ENCODE measurements around the gene ABHD4. TPM values are rescaled to one million over a fixed set of nuclear protein-coding genes. Genes with fewer than 3 reads are reported as not detected.
"Not testable (repeated sequence)": the region's sequence is repeated elsewhere in the genome, so short reads cannot be mapped to it uniquely, and the experiment has no call there.

Gene ABHD4
- total RNA-seq, 2 donors from 2014 or later = 25.9 to 116 TPM

DNA sequence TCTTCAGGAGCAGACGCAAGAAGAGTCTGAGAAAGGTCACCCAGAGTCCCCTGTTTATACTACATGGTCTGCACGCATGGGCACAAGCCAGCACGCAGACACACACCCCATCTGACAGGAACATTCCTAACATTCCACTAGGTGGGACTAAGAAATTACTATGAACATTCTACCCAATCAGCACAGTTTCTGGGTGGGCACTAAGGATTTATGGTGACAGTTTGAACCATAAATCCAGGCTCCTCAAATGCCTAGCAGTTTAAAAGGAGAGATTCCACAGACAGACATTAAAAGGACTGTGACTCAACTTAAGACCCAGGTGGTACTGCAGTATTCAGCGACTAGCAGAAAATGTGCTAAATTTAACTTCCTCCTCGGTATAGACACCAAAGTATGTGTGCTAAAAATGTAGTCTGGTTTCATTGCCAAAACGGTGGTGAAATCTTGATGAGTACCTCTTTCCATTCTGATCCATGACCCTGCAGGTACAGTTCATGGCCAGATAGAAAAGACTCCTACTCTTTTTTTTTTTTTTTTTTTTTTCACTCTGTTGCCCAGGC is 16.2 kb downstream of the ABHD4 start:
- WGBS = 15% methylated on average over 6 of the region's 6 CpGs
- TF ChIP-seq POLR2A (IDR thresholded peaks at IDR 0.05) = no peak
- TF ChIP-seq, protein P1, sequence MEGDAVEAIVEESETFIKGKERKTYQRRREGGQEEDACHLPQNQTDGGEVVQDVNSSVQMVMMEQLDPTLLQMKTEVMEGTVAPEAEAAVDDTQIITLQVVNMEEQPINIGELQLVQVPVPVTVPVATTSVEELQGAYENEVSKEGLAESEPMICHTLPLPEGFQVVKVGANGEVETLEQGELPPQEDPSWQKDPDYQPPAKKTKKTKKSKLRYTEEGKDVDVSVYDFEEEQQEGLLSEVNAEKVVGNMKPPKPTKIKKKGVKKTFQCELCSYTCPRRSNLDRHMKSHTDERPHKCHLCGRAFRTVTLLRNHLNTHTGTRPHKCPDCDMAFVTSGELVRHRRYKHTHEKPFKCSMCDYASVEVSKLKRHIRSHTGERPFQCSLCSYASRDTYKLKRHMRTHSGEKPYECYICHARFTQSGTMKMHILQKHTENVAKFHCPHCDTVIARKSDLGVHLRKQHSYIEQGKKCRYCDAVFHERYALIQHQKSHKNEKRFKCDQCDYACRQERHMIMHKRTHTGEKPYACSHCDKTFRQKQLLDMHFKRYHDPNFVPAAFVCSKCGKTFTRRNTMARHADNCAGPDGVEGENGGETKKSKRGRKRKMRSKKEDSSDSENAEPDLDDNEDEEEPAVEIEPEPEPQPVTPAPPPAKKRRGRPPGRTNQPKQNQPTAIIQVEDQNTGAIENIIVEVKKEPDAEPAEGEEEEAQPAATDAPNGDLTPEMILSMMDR (IDR thresholded peaks at IDR 0.05) = no peak
- TF ChIP-seq POLR2AphosphoS5 (IDR thresholded peaks at IDR 0.05) = peak; percentile 84
- H3K4me3 ChIP-seq = no peak overlapping the region
- H3K4me1 ChIP-seq (replicated peaks) = no peaks in the 10 kb centered on the region
- intact Hi-C loops (cut with DNase I) = no loop called here
- peak; percentile 50 for DNase-seq (ENCODE audit: low spot score)
- peaks cover 0 to 3% of the 10 kb centered on the region in 2 donors for H3K36me3 ChIP-seq
- peak overlapping the region; percentile 41 to 57 for H3K27ac ChIP-seq
- no peaks in the 10 kb centered on the region for H3K9me3 ChIP-seq
- H3K27me3 ChIP-seq (replicated peaks; ENCODE audit: insufficient read depth) = no peaks in the 10 kb centered on the region

DNA sequence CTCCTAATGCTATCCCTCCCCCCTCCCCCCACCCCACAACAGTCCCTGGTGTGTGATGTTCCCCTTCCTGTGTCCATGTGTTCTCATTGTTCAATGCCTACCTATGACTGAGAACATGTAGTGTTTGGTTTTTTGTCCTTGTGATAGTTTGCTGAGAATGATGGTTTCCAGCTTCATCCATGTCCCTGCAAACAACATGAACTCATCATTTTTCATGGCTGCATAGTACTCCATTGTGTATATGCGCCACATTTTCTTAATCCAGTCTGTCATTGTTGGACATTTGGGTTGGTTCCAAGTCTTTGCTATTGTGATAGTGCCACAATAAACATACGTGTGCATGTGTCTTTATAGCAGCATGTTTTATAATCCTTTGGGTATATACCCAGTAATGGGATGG is 17.7 kb downstream of the ABHD4 start:
- H3K4me3 ChIP-seq; H3K36me3 ChIP-seq; H3K27me3 ChIP-seq (replicated peaks; ENCODE audit: insufficient read depth); H3K27ac ChIP-seq; H3K4me1 ChIP-seq (replicated peaks); DNase-seq (ENCODE audit: low spot score); intact Hi-C loops (cut with DNase I); H3K9me3 ChIP-seq: not testable (repeated sequence)
- 89% methylated on average over 2 of the region's 2 CpGs for WGBS

DNA sequence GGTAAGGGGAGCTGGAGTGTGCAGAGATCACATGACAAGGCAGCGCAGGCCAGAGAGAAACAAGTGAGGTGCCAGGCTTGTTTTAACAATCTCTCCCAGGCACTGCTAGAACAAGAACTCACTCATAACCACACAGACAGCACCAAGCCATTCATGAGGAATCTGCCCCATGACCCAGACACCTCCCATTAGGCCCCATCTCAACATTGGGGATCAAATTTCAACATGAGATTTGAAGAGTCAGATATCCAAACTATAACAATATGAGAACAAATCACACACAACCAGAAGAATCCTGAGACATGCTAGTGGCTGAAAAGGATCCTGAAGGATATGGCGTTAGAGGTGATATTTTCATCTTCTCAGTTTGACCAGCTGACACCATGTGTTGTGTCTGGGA is 24.2 kb downstream of the ABHD4 start:
- TF ChIP-seq POLR2AphosphoS5 (IDR thresholded peaks at IDR 0.05) (no peak), POLR2A (IDR thresholded peaks at IDR 0.05) (no peak)
- TF ChIP-seq, protein P1 (IDR thresholded peaks at IDR 0.05) = no peak
- DNase-seq (ENCODE audit: low spot score) = no peak
- H3K4me1 ChIP-seq (replicated peaks) = no peaks in the 10 kb centered on the region
- no peaks in the 10 kb centered on the region for H3K27me3 ChIP-seq (replicated peaks; ENCODE audit: insufficient read depth)
- no peak overlapping the region for H3K4me3 ChIP-seq
- H3K36me3 ChIP-seq = no peaks in the 10 kb centered on the region
- no peaks in the 10 kb centered on the region for H3K9me3 ChIP-seq
- intact Hi-C loops (cut with DNase I) = no loop called here
- H3K27ac ChIP-seq = no peak overlapping the region
- WGBS = 70% methylated on average over 2 of the region's 2 CpGs

DNA sequence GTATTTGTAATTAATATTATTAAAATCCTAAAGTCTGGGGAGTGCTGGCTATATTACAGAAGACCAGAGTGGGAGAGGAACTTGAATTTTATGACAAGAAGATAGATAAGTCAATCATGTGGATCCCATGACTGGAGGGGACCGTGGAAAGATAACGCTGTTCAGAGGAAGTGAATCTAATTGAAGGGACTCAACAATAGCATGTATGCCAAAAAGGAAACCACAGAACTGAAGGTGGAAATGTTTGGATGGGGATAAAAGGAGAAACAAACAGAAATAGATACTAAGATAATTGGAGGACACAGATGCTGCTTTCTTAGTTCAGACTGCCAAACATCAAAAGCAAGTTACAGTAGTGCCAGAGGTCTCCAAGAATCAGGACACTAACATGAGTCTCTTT is 24.9 kb downstream of the ABHD4 start:
- H3K4me3 ChIP-seq = no peak overlapping the region
- no peaks in the 10 kb centered on the region for H3K4me1 ChIP-seq (replicated peaks)
- H3K36me3 ChIP-seq = no peaks in the 10 kb centered on the region
- H3K27ac ChIP-seq = no peak overlapping the region
- intact Hi-C loops (cut with DNase I) = no loop called here
- TF ChIP-seq POLR2AphosphoS5 (IDR thresholded peaks at IDR 0.05) = no peak
- TF ChIP-seq, protein P1 (IDR thresholded peaks at IDR 0.05) = no peak
- H3K9me3 ChIP-seq = no peaks in the 10 kb centered on the region
- DNase-seq (ENCODE audit: low spot score) = no peak
- WGBS = 18% methylated on average over 2 of the region's 2 CpGs
- H3K27me3 ChIP-seq (replicated peaks; ENCODE audit: insufficient read depth) = no peaks in the 10 kb centered on the region

DNA sequence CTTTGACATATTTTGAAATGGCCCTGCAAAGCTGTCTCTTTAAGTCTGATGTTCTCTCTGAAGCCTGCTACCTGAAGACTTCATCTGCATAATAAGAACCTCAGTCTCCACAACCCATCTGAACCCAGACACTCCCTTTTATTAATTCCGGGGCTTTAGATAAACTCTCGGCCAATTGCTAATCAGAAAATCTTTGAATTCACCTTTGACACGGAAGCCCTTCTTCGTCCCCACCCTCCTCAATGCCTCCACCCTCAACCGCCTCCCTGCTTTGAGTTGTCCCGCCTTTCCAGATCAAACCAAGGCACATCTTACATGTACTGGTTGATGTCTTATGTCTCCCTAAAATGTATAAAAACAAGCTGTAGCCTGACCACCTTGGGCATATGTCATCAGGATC is 28.5 kb downstream of the ABHD4 start:
- DNase-seq (ENCODE audit: low spot score) = no peak
- TF ChIP-seq POLR2A (IDR thresholded peaks at IDR 0.05) (no peak), POLR2AphosphoS5 (IDR thresholded peaks at IDR 0.05) (no peak)
- TF ChIP-seq, protein P1 (IDR thresholded peaks at IDR 0.05) = no peak
- no peaks in the 10 kb centered on the region for H3K27me3 ChIP-seq (replicated peaks; ENCODE audit: insufficient read depth)
- H3K4me1 ChIP-seq (replicated peaks) = no peaks in the 10 kb centered on the region
- H3K4me3 ChIP-seq = no peak overlapping the region
- H3K36me3 ChIP-seq = no peaks in the 10 kb centered on the region
- intact Hi-C loops (cut with DNase I) = no loop called here
- H3K9me3 ChIP-seq = no peaks in the 10 kb centered on the region
- 93% methylated on average over 6 of the region's 6 CpGs for WGBS
- H3K27ac ChIP-seq = no peak overlapping the region

All from prostate gland (tissue), 2 donors.